ENCODE data around the gene FBXL19. TPM values are rescaled to one million over a fixed set of nuclear protein-coding genes. Genes with fewer than 3 reads are reported as not detected.

Gene FBXL19
- total and polyA plus RNA-seq, 9 of the 15 experiments (the other 6 are each of a cell fraction or from before 2014, with no cell fraction given) = 0.13 to 48.0 (median 13.5) TPM; not detected in 1

GRCh38 chr16:30976486-30976885 is 53.1 kb downstream of the FBXL19 start:
- DNase-seq (ENCODE audit: extremely low read depth in 1 of 4, low spot score in 3 of 4) (no peak), ATAC-seq (no peak), FAIRE-seq (peak; percentile 19)
- 0 out of 3 replicates have a peak, but pooled peaks cover 4% of the 10 kb centered on the region for H3K79me2 ChIP-seq (ENCODE audit: control insufficient read depth, insufficient read depth, low read length)
- no peak overlapping the region for H2AFZ ChIP-seq (ENCODE audit: low read depth, low read length)
- CTCF ChIA-PET (ENCODE audit: low intra/inter-chr PET ratio) = no interaction called here
- BruUV-seq (replicated peaks) = no TSS peak
- no peaks in the 10 kb centered on the region for H3K9me3 ChIP-seq (replicated peaks; ENCODE audit: control insufficient read depth, insufficient read depth, low read depth, low read length)
- 69% methylated on average over 2 of the region's 4 CpGs for WGBS (ENCODE audit: insufficient coverage, low coverage, missing lambda C conversion rate)
- H3K27ac ChIP-seq (ENCODE audit: extremely low read depth, low read depth, low read length) = no peak overlapping the region
- TF ChIP-seq SETDB1 (IDR thresholded peaks at IDR 0.05; ENCODE audit: low read length) (no peak), SUPT5H (IDR thresholded peaks at IDR 0.05) (0 out of 2 replicates have a peak, but pooled peaks have one; percentile 22), ZNF583 (CRISPR knock-in tag; IDR thresholded peaks at IDR 0.05) (no peak)
- no peaks in the 10 kb centered on the region for H3K27me3 ChIP-seq (ENCODE audit: control insufficient read depth in 2 of 2, insufficient read depth in 2 of 2, low read length in 2 of 2)
- H3K9me1 ChIP-seq (ENCODE audit: control insufficient read depth, insufficient read depth, low read length) = no peaks in the 10 kb centered on the region
- no peak overlapping the region for H3K4me3 ChIP-seq
- POLR2A ChIA-PET = interaction anchor here (0.6 kb wide), 1 partner anchor 313 kb away, joined by 4 read pairs; no protein-coding TSS in a partner anchor
- H3K4me1 ChIP-seq (replicated peaks in 1 of 2; ENCODE audit: control insufficient read depth in 2 of 2, insufficient read depth in 2 of 2, low read length in 2 of 2) = peaks cover 8 to 36% of the 10 kb centered on the region in 2 experiments; a peak in 4 of 5 replicates
- in situ Hi-C loops (cut with MboI) = loop anchor here (25.0 kb wide), 1 partner anchor 461 kb away; the partner anchor contains the start of genes COX6A2 and ZNF843
- no peak overlapping the region; a peak in 1 of 4 replicates for H3K9ac ChIP-seq (ENCODE audit: insufficient read depth in 1 of 2, low read depth in 2 of 2, low read length in 2 of 2)
- no peak overlapping the region for H3K4me2 ChIP-seq (ENCODE audit: insufficient read depth, low read length)
- peaks cover 94% of the 10 kb centered on the region for H3K36me3 ChIP-seq (ENCODE audit: control insufficient read depth, insufficient read depth, low read length)
- intact Hi-C loops (cut with micrococcal nuclease) = no loop called here
- H4K20me1 ChIP-seq (replicated peaks; ENCODE audit: control insufficient read depth, insufficient read depth, low read length) = peaks cover 5% of the 10 kb centered on the region; the same call in 1 of the 2 replicates

- in situ Hi-C loops (cut with MboI) = loop anchor here (25.0 kb wide), 1 partner anchor 460 kb away; the partner anchor contains the start of genes COX6A2 and ZNF843
- H3K9me1 ChIP-seq (ENCODE audit: control insufficient read depth, insufficient read depth, low read length) = no peaks in the 10 kb centered on the region
- intact Hi-C loops (cut with micrococcal nuclease) = no loop called here
- POLR2A ChIA-PET = interaction anchor here (0.5 to 1.8 kb wide), 5 partner anchors 13 to 203 kb away, joined by 3 to 4 read pairs (median 3); partner anchors contain the start of gene FUS
- no peak for FAIRE-seq
- peak; percentile 48 to 64 (median 58) for DNase-seq (ENCODE audit: extremely low read depth in 1 of 4, low spot score in 3 of 4)
- H3K4me3 ChIP-seq = no peak overlapping the region
- H3K27me3 ChIP-seq (ENCODE audit: control insufficient read depth in 2 of 2, insufficient read depth in 2 of 2, low read length in 2 of 2) = no peaks in the 10 kb centered on the region
- no peak overlapping the region for H3K4me2 ChIP-seq (ENCODE audit: insufficient read depth, low read length)
- no peak overlapping the region for H3K27ac ChIP-seq (ENCODE audit: extremely low read depth, low read depth, low read length)
- H3K9me3 ChIP-seq (replicated peaks; ENCODE audit: control insufficient read depth, insufficient read depth, low read depth, low read length) = no peaks in the 10 kb centered on the region
- H3K4me1 ChIP-seq (replicated peaks in 1 of 2; ENCODE audit: control insufficient read depth in 2 of 2, insufficient read depth in 2 of 2, low read length in 2 of 2) = peaks cover 8 to 36% of the 10 kb centered on the region in 2 experiments; a peak in 4 of 5 replicates
- ATAC-seq = peak; percentile 68
- CTCF ChIA-PET (ENCODE audit: low intra/inter-chr PET ratio) = no interaction called here
- H4K20me1 ChIP-seq (replicated peaks; ENCODE audit: control insufficient read depth, insufficient read depth, low read length) = peaks cover 5% of the 10 kb centered on the region; the same call in 1 of the 2 replicates
- WGBS (ENCODE audit: insufficient coverage, low coverage, missing lambda C conversion rate) = 81% methylated on average over 13 of the region's 17 CpGs
- peaks cover 90% of the 10 kb centered on the region; the same call in 2 of the 3 replicates for H3K36me3 ChIP-seq (ENCODE audit: control insufficient read depth, insufficient read depth, low read length)
- 0 out of 3 replicates have a peak, but pooled peaks cover 4% of the 10 kb centered on the region for H3K79me2 ChIP-seq (ENCODE audit: control insufficient read depth, insufficient read depth, low read length)
- no TSS peak for BruUV-seq (replicated peaks)
- H2AFZ ChIP-seq (ENCODE audit: low read depth, low read length) = no peak overlapping the region
- H3K9ac ChIP-seq (ENCODE audit: insufficient read depth in 1 of 2, low read depth in 2 of 2, low read length in 2 of 2) = peak overlapping the region in 1 of 2 experiments; percentile 20; a peak in 1 of 4 replicates
- TF ChIP-seq NFXL1 (CRISPR knock-in tag; IDR thresholded peaks at IDR 0.05) (no peak), PHF8 (IDR thresholded peaks at IDR 0.05; ENCODE audit: borderline replicate concordance, low read length) (no peak), HMGN3 (IDR thresholded peaks at IDR 0.05; ENCODE audit: borderline replicate concordance, extremely low read depth, insufficient read length, low read depth, low read length) (peak; percentile 41), RAD21 (CRISPR knock-in tag; conservative IDR thresholded peaks at IDR 0.05 in 1 of 2, IDR thresholded peaks at IDR 0.05 in 1 of 2) (peak in 1 of 2 experiments; percentile 42; a peak in 2 of 4 replicates), PHF21A (IDR thresholded peaks at IDR 0.05; ENCODE audit: borderline replicate concordance, low read depth) (no peak), SFPQ (IDR thresholded peaks at IDR 0.05; ENCODE audit: low read depth, low read length) (no peak), ZBTB33 (CRISPR knock-in tag; IDR thresholded peaks at IDR 0.05) (peak; percentile 99), RHOXF2B (CRISPR knock-in tag; conservative IDR thresholded peaks at IDR 0.05) (no peak)
These were observed 54.1 kb downstream of the FBXL19 start for GRCh38 chr16:30977502-30977901.

Measured in K562 (cell line).